Thyroid gland (tissue), 4 donors: ENCODE measurements around the gene WDR64.

Source experiments
- CTCF ChIP-seq, 6 experiments: fragments of 200-600 bp in 3 of 6; fragments of 450-650 bp in 3 of 6; sonication (generic) in 3 of 6; IDR thresholded peaks; one replicate each; pipeline ENCODE4 v1.5.1; 2016 to 2019; ENCODE audit warnings: antibody characterized with exemption in 6 of 6, mild to moderate bottlenecking in 2 of 6, inconsistent platforms in 1 of 6, moderate library complexity in 1 of 6
- POLR2A ChIP-seq, 2 donors: fragments of 450-650 bp; IDR thresholded peaks; one replicate each; pipeline ENCODE4 v1.6.1; 2017; ENCODE audit warnings: antibody characterized with exemption in 2 of 2, mild to moderate bottlenecking in 2 of 2, moderate library complexity in 1 of 2

- TF ChIP-seq CTCF (IDR thresholded peaks at IDR 0.05) = no peak
- no peak for TF ChIP-seq POLR2A (IDR thresholded peaks at IDR 0.05)
Measured at GRCh38 chr1:241711326-241711725, 59.2 kb downstream of the WDR64 start.
